ENCODE measurements around the gene ARIH2. TPM values are rescaled to one million over a fixed set of nuclear protein-coding genes. Genes with fewer than 3 reads are reported as not detected.

The ARIH2 gene
- total RNA-seq = 100 to 1,000 TPM in 1 of 4 donors, 10 to 100 TPM in 3; 78.9 to 109 (median 97.5) TPM

DNA sequence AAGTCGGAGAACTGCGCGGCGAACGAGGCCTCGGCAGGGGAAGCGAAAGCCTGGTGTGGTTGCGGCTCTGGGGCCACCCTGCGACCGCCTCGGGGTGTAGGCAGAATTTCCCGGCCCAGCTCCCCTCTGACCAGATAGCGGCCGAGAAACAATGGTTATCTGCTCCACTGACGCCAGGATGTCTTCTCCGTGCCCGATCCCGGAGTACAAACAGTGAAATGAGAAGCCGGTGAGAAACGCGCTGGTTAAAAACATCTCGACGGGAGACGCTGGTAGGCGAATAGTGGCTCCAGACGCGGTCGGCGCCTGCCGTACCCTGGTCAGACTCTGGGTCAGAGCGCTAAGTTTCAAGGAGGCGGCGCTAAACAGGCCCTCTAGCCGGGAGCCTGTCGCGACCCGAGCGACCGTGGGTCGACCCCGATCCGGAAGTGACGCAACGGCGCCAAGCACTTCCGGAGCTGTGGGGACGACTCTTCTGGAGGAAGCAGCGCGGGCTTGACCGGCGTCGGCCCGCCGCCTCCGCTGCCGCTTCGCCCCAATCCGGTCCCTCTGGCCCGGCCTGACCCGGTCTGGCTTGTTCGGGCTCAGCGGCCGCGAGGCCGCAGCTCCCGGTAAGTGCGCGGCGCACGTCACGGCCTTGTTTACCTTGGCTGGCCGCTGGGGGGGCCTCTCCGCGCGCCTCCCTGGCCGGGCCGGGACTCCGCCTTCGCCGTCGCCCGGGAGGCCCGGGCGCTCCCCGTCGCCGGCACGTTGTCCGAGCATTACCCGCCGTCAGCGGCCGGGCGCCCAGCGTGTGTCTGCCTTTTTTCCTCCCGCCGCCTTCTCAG lies at the start of gene ARIH2:
ARIH2 (plus strand) TSS at position 455 of the 827 bp plus-strand sequence. CDS start 8,717 bp downstream, outside the sequence.
- TF ChIP-seq, protein P1, sequence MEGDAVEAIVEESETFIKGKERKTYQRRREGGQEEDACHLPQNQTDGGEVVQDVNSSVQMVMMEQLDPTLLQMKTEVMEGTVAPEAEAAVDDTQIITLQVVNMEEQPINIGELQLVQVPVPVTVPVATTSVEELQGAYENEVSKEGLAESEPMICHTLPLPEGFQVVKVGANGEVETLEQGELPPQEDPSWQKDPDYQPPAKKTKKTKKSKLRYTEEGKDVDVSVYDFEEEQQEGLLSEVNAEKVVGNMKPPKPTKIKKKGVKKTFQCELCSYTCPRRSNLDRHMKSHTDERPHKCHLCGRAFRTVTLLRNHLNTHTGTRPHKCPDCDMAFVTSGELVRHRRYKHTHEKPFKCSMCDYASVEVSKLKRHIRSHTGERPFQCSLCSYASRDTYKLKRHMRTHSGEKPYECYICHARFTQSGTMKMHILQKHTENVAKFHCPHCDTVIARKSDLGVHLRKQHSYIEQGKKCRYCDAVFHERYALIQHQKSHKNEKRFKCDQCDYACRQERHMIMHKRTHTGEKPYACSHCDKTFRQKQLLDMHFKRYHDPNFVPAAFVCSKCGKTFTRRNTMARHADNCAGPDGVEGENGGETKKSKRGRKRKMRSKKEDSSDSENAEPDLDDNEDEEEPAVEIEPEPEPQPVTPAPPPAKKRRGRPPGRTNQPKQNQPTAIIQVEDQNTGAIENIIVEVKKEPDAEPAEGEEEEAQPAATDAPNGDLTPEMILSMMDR (IDR thresholded peaks at IDR 0.05) = peak in 1 of 3 experiments; percentile 14
- TF ChIP-seq EP300 (IDR thresholded peaks at IDR 0.05) (no peak), POLR2A (IDR thresholded peaks at IDR 0.05; ENCODE audit: low read depth) (peak; percentile 71), POLR2AphosphoS5 (IDR thresholded peaks at IDR 0.05) (peak; percentile 91 to 95)
- Histone ChIP-seq H3K36me3 (peaks cover under 1 to 21% (median 6%) of the 10 kb centered on the region in 4 donors), H3K27me3 (no peaks in the 10 kb centered on the region), H3K27ac (replicated peaks in 1 of 4) (peak within 1 kb of the TSS; percentile 88 to 98 (median 94)), H3K4me1 (peaks cover 27 to 43% (median 38%) of the 10 kb centered on the region in 4 donors), H3K4me3 (peak within 1 kb of the TSS; percentile 76 to 89 (median 82)), H3K9me3 (no peaks in the 10 kb centered on the region)
- under 1% methylated on average over 39 of the region's 97 CpGs for WGBS
- peak; percentile 97 for DNase-seq (ENCODE audit: extremely low spot score)
- intact Hi-C loops (cut with DNase I) = loop anchor here (2.0 to 5.0 kb wide), 2 partner anchors 20 to 71 kb away; partner anchors contain the start of genes PRKAR2A and SLC25A20

DNA sequence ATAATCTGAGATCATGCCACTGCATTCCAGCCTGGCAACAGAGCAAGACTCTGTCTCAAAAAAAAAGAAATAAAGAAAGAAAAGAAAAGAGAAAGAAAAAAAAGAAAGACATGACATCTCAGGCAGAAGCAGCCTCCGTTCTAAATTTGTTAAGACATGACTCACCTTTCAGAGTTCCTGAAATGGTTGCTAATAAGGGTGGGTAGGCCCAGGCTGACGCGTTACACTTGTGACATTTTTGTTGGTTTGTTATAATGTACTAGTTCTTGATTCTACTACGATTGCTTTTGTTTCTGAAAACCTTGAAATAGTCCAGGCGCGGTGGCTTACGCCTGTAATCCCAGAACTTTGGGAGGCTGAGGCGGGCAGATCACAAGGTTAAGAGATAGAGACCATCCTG lies 41.0 kb upstream of the ARIH2 start:
- peaks cover 8 to 84% (median 60%) of the 10 kb centered on the region in 4 donors for H3K36me3 ChIP-seq
- no peak for DNase-seq (ENCODE audit: extremely low spot score)
- H3K4me3 ChIP-seq = no peak overlapping the region
- intact Hi-C loops (cut with DNase I) = no loop called here
- no peaks in the 10 kb centered on the region for H3K27me3 ChIP-seq
- TF ChIP-seq POLR2AphosphoS5 (IDR thresholded peaks at IDR 0.05) = no peak
- no peak for TF ChIP-seq POLR2A (IDR thresholded peaks at IDR 0.05; ENCODE audit: low read depth)
- TF ChIP-seq EP300 (IDR thresholded peaks at IDR 0.05) = no peak
- TF ChIP-seq, protein P1 (IDR thresholded peaks at IDR 0.05) = no peak
- WGBS = 89% methylated on average over 8 of the region's 8 CpGs
- H3K27ac ChIP-seq (replicated peaks in 1 of 4) = no peak overlapping the region
- H3K9me3 ChIP-seq = no peaks in the 10 kb centered on the region
- peaks cover 0 to 11% (median 0%) of the 10 kb centered on the region in 4 donors for H3K4me1 ChIP-seq

GRCh38 chr3:48879307-48879993 lies 39.2 kb upstream of the ARIH2 start:
- H3K4me1 ChIP-seq = peaks cover 0 to 11% (median 0%) of the 10 kb centered on the region in 4 donors
- intact Hi-C loops (cut with DNase I) = no loop called here
- no peak overlapping the region for H3K27ac ChIP-seq (replicated peaks in 1 of 4)
- peaks cover 8 to 86% (median 68%) of the 10 kb centered on the region in 4 donors for H3K36me3 ChIP-seq
- WGBS = 89% methylated on average over 6 of the region's 6 CpGs
- no peaks in the 10 kb centered on the region for H3K9me3 ChIP-seq
- TF ChIP-seq EP300 (IDR thresholded peaks at IDR 0.05) (no peak), POLR2AphosphoS5 (IDR thresholded peaks at IDR 0.05) (no peak), POLR2A (IDR thresholded peaks at IDR 0.05; ENCODE audit: low read depth) (no peak)
- TF ChIP-seq, protein P1 (IDR thresholded peaks at IDR 0.05) = no peak
- H3K4me3 ChIP-seq = no peak overlapping the region
- H3K27me3 ChIP-seq = no peaks in the 10 kb centered on the region
- no peak for DNase-seq (ENCODE audit: extremely low spot score)

DNA sequence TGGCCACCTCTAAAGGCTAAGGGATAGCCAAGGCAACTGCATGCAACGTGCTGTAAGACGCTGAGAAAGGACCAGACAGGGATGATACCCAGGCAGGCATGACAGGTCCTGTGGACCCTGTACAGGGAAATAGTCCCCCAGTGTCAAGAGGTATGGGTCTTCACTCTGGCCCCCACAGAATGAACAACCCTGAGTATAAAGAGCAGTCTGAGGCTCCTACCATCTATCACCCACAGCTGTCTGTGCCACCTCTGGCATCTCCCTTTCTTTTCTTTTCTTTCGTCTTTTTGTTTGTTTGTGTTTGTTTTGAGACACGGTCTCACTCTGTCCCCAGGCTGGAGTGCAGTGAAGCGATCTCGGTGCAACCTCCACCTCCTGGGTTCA lies 38.7 kb upstream of the ARIH2 start:
- Histone ChIP-seq H3K27ac (replicated peaks in 1 of 4) (no peak overlapping the region), H3K4me1 (peaks cover 0 to 11% (median 0%) of the 10 kb centered on the region in 4 donors), H3K9me3 (no peaks in the 10 kb centered on the region), H3K27me3 (no peaks in the 10 kb centered on the region), H3K4me3 (no peak overlapping the region), H3K36me3 (peaks cover 8 to 86% (median 70%) of the 10 kb centered on the region in 4 donors)
- TF ChIP-seq EP300 (IDR thresholded peaks at IDR 0.05) (no peak), POLR2A (IDR thresholded peaks at IDR 0.05; ENCODE audit: low read depth) (no peak), POLR2AphosphoS5 (IDR thresholded peaks at IDR 0.05) (no peak)
- TF ChIP-seq, protein P1 (IDR thresholded peaks at IDR 0.05) = no peak
- WGBS = 83% methylated on average over 6 of the region's 6 CpGs
- intact Hi-C loops (cut with DNase I) = no loop called here
- no peak for DNase-seq (ENCODE audit: extremely low spot score)

All from esophagus muscularis mucosa (tissue), 4 donors.